ENCODE data around the gene LRRC40.

- TF ChIP-seq CTCF (IDR thresholded peaks at IDR 0.05) = no peak
- TF ChIP-seq TCF7L2 (IDR thresholded peaks at IDR 0.05; ENCODE audit: low read depth, low read length) = no peak
- TF ChIP-seq POLR2AphosphoS5 (IDR thresholded peaks at IDR 0.05; ENCODE audit: low read depth, low read length) = no peak
- no peak for TF ChIP-seq REST (IDR thresholded peaks at IDR 0.05; ENCODE audit: insufficient read depth in 1 of 2, low read depth in 2 of 2, low read length in 1 of 2)
- no peak for TF ChIP-seq SIN3A (IDR thresholded peaks at IDR 0.05; ENCODE audit: borderline replicate concordance, insufficient read depth, low read depth, low read length)
These were observed 19.6 kb upstream of the LRRC40 start for GRCh38 chr1:70224954-70225353.

Measured in Panc1 (cell line).